Rectal smooth muscle tissue (tissue), 1 donor: ENCODE data around the gene FARP2.

Experiments used
- H3K27ac ChIP-seq: one replicate; pipeline ENCODE4 v1.7.0; 2013; ENCODE audit warnings: low read depth, low read length, inconsistent platforms
- H3K27me3 ChIP-seq: one replicate; pipeline ENCODE4 v1.7.0; 2013; ENCODE audit warnings: low read length; ENCODE audit not compliant: control insufficient read depth, insufficient read depth
- H3K36me3 ChIP-seq: one replicate; pipeline ENCODE4 v1.7.0; 2013; ENCODE audit warnings: low read length; ENCODE audit not compliant: control insufficient read depth, insufficient read depth
- H3K4me1 ChIP-seq: one replicate; pipeline ENCODE4 v1.7.0; 2013; ENCODE audit warnings: low read length; ENCODE audit not compliant: control insufficient read depth, insufficient read depth
- H3K4me3 ChIP-seq: one replicate; pipeline ENCODE4 v1.7.0; 2013; ENCODE audit warnings: low read length
- H3K9ac ChIP-seq: one replicate; pipeline ENCODE4 v1.7.0; 2013; ENCODE audit warnings: low read length

Gene FARP2

DNA sequence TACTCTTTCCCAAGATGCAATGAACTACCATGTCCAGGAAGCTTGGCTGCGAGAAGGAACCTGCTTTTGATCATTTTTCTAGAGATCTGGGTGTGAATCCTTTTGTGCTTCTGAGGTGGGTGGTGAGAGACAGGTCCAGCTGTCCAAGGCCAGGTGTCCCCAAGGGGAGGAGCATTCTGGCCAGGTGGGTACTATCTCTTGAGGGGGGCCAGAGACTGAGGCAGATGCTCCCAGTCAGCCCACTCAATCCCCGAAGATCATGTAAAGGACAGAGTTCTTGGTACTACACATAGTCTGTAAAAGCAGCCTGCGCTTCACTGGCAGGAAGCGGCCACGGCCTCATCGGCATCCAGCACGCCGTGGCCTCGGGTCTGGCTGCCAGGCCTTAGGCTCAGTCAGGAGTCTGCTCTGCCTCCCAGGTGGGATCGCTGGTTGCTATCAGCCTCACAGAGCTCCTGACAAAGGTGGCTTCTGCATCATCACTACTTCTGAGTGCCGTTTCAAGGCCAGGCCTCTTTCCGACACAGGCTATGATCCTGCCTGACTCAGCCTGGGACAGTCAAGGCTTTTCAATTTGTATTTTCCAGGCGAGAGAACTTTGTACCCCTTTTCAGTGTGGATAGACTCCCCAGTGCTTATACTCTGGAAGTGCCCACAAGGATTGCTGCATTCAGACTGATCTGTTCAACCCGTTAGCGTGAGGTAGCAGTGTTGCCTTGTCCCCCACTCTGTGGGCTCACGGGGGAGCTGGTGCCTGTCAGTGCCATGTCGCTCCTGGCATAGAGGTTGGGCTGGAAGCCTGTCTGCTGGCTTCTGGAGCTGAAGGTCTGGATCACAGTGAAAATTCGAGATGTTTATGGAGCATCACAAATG is 123.2 kb downstream of the FARP2 start:
- Histone ChIP-seq H3K36me3 (peaks cover 10% of the 10 kb centered on the region), H3K4me3 (no peak overlapping the region), H3K4me1 (no peaks in the 10 kb centered on the region), H3K27me3 (no peaks in the 10 kb centered on the region), H3K27ac (no peak overlapping the region), H3K9ac (no peak overlapping the region)

DNA sequence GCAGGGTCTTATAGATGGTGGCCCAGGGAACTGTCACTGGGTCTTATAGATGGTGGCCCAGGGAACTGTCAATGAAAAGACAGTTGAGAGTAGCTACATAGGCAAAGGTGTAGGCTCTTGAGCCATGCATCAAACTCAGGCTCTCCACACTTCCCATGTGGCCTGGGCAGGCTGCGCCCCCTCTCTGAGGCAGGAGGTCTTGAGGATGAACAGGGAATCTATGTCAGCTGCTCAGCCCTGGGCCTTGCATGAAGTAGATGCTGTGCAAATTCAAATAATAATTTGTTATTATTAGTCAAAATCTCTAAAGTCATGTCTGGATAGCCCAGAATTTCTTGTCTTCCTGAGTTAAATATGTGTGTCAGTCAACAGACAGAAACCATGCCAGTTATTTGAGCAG is 125.6 kb downstream of the FARP2 start:
- Histone ChIP-seq H3K9ac (no peak overlapping the region), H3K27me3 (no peaks in the 10 kb centered on the region), H3K36me3 (peaks cover 10% of the 10 kb centered on the region), H3K4me3 (no peak overlapping the region), H3K27ac (no peak overlapping the region), H3K4me1 (no peaks in the 10 kb centered on the region)

DNA sequence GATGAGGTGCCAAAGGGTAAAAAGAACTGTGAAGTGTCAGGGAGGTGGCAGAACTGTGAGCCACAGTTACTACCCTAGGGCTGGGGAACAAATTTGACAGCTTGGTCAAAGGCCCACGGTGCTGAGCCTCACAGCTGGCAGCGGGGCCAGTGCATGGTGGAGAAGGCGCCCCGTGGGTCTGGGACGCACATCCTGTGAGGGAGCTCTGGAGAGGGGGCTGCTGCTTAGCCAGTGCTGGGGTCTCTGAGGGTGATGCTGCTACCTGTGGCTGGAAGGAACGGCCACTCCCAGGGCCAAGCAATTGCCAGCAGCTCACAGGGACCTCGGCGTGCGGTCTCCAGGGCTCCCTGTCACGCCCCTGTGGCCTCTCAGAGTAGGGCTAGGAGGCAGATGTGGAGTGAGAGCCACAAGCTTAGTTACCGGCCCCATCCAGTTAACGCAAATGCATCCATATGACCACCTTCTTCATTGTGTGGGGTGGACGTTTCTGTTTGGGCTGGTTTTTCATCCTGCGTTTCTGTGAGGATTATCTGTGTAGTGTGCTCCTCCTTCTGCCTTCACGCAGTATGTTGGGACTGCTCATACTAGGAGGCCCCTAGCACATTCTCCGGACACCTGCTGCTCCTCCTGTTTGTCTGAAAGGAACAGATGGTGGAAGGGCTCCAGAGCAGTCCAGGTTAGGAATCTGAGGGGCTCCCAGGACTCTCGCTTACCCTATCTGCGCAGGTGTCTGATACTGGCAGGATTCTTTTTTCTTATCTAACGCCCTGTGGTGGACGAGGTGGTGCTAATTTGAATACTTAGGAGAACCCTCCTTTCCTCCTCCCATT is 126.3 kb downstream of the FARP2 start:
- H3K4me1 ChIP-seq = no peaks in the 10 kb centered on the region
- H3K9ac ChIP-seq = no peak overlapping the region
- H3K27me3 ChIP-seq = no peaks in the 10 kb centered on the region
- no peak overlapping the region for H3K27ac ChIP-seq
- peaks cover 10% of the 10 kb centered on the region for H3K36me3 ChIP-seq
- no peak overlapping the region for H3K4me3 ChIP-seq

DNA sequence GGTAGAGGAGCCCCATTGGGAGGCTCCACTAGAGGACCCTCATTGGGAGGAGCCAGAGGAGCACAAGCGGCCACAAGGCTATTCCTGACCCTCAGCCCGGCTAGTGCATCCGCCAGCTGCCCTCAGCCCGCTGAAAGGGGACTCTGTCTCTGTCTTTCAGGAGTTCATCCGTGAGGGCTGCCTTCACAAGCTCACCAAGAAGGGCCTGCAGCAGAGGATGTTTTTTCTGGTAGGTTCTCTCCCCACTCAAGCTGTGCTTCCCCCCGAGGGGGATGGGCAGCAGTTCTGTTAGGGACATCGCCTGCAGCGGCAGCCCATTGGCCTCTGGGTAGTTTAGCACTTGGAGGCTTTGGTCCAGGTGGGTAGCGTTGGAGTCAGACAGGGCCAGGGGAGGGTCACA is 127.2 kb downstream of the FARP2 start:
- no peaks in the 10 kb centered on the region for H3K4me1 ChIP-seq
- no peak overlapping the region for H3K27ac ChIP-seq
- H3K4me3 ChIP-seq = no peak overlapping the region
- H3K36me3 ChIP-seq = peaks cover 10% of the 10 kb centered on the region
- H3K27me3 ChIP-seq = no peaks in the 10 kb centered on the region
- no peak overlapping the region for H3K9ac ChIP-seq

DNA sequence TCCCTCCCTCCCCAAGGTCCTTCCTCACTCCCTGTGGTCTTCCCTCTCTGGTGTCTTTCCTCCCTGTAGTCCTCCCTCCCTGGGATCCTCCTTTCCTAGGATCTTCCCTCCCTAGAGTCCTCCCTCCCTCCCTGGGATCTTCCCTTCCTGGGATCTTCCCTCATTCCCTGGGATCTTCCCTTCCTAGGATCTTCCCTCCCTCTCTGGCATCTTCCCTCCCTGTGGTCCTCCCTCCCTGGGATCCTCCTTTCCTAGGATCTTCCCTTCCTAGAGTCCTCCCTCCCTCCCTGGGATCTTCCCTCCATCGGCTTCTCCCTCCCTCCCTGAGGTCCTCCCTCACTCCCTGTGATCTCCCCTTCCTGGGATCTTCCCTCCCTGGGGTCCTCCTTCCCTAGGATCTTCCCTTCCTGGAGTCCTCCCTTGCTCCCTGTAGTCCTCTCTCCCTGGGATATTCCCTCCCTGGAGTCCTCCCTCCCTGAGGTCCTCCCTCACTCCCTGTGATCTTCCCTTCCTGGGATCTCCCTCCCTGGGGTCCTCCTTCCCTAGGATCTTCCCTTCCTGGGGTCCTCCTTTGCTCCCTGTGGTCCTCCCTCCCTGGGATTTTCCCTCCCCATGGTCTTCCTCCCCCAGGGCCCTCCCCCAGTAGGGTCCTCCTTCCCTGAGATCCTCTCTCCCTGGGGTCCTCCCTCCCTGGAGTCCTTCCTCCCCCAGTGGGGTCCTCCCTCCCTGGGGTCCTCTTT is 129.3 kb downstream of the FARP2 start:
- no peak overlapping the region for H3K27ac ChIP-seq
- no peaks in the 10 kb centered on the region for H3K27me3 ChIP-seq
- H3K4me1 ChIP-seq = no peaks in the 10 kb centered on the region
- no peak overlapping the region for H3K4me3 ChIP-seq
- H3K9ac ChIP-seq = no peak overlapping the region
- peaks cover 3% of the 10 kb centered on the region for H3K36me3 ChIP-seq

DNA sequence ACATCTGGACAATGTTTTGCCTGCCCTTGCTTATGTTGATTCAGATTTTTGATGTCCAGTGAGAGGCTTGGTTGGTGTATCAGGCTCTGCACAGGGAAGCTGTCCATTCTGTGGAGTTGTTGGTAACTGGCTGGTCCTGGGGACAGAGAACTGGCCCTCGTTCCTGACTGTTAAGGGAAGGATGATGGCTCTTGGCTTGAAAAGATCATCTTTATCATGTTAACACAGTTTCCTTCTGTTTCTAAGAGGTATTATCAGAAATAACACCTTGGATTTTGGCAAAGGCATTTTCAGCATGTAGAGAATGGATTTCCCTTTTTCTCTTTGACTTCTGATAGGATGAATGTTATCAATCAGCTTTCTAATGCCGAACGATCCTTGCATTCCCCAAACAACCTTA is 133.0 kb downstream of the FARP2 start:
- Histone ChIP-seq H3K4me1 (no peaks in the 10 kb centered on the region), H3K27me3 (no peaks in the 10 kb centered on the region), H3K27ac (no peak overlapping the region), H3K36me3 (peaks cover 16% of the 10 kb centered on the region), H3K4me3 (no peak overlapping the region), H3K9ac (no peak overlapping the region)

DNA sequence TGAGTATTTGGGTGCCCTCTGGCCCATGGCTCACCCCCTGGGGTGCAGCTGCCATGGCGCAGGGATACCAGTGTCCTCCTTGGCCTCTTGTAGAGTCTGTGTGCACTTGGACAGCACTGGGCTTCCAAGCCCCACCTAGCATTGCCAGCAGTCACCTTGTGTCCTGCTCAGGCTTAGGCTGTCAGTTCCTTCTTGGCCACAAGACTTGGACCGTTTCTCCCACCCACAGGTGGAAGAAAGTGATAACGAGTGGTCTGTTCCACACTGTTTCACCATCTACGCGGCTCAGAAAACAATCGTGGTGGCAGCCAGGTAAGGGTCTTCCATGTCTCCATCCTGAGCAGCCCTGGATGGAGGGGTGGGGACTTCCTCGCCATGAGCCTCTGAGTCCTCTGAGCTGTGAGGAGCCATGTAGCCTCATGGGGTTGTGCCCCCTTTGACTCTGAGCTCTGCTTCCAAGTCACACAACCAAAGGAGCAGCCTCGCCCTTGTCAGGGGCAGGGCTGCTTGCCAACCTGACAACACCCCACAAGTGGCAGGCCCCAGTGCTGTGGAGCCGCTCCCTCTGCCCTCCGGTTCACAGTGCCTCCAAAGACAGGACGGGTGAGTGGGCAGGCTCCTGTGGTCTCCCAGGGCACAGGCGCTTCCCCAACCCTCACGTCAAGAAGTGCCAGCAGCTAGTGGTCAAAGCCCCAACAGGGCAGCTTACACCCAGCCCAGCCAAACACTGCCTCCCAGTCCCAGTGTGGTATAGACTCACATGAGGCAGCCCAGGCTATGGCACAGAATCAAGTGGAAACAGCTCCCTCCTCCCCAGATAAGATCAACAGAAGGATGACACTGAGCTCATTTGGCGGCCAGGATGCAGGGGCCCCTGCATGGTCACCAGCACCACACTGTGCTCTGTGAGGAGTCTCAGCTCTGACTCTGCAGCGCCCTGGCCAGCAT is 133.9 kb downstream of the FARP2 start:
- H3K27me3 ChIP-seq = no peaks in the 10 kb centered on the region
- no peaks in the 10 kb centered on the region for H3K4me1 ChIP-seq
- H3K36me3 ChIP-seq = peaks cover 18% of the 10 kb centered on the region
- no peak overlapping the region for H3K9ac ChIP-seq
- no peak overlapping the region for H3K27ac ChIP-seq
- H3K4me3 ChIP-seq = no peak overlapping the region

DNA sequence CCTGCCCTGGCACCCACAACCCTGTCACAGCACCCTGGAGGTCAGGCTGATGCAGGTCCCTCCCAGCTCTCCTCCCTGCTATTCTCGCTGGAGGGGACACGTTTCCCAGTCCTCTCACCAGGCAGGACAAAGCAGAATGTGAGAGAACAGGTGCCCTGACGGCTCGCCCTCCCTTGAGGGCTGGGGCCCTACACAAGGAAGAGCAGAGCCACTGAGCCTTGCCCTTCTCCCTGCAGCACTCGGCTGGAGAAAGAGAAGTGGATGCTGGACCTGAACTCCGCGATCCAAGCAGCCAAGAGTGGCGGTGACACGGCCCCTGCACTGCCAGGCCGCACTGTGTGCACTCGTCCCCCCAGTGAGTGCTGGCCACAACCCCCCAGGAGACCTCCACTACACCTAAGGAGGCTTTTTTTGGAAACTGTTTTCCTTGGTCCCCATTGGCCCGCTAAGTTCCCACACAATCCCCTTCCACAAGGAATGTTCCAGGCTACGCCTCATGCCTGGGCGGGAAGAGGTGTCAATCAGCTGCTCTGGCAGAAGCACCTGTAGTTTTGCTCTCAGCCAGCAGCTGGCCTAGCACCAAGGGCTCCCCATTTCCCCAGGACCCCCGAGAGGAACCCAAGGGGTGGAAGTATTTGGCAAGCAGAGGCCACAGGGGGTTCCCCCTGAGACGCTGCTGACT is 134.9 kb downstream of the FARP2 start:
- Histone ChIP-seq H3K9ac (no peak overlapping the region), H3K27ac (no peak overlapping the region), H3K4me3 (no peak overlapping the region), H3K36me3 (peaks cover 23% of the 10 kb centered on the region), H3K4me1 (no peaks in the 10 kb centered on the region), H3K27me3 (no peaks in the 10 kb centered on the region)

DNA sequence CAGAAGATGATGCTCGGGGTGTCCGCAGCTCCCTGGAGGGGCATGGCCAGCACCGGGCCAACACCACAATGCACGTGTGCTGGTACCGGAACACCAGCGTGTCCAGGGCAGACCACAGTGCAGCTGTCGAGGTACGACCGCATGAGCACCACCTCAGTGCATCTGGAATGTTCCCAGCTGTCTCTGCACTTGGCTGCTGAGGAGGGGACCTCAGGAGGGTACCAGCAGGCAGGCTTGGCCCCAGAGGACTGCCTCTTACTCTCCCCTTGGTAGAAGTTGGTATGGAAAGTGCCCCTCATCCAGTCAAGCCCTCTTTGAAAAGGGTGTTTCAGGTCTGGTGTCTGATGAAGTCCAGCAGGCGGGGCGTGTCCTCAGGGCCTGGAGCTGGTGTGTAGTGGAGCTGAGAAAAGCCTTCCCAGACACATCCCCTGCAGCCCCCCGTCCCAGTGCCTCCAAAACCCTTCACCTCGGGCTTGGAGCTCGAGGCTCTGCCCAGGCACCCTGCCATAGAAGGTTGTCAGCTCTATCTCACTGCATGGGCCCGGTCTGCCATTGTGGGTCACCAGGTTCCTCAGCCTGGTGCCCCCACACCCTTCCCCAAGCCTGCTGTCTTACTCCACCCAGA is 135.6 kb downstream of the FARP2 start:
- Histone ChIP-seq H3K27me3 (no peaks in the 10 kb centered on the region), H3K27ac (no peak overlapping the region), H3K36me3 (peaks cover 30% of the 10 kb centered on the region), H3K9ac (no peak overlapping the region), H3K4me3 (no peak overlapping the region), H3K4me1 (no peaks in the 10 kb centered on the region)

DNA sequence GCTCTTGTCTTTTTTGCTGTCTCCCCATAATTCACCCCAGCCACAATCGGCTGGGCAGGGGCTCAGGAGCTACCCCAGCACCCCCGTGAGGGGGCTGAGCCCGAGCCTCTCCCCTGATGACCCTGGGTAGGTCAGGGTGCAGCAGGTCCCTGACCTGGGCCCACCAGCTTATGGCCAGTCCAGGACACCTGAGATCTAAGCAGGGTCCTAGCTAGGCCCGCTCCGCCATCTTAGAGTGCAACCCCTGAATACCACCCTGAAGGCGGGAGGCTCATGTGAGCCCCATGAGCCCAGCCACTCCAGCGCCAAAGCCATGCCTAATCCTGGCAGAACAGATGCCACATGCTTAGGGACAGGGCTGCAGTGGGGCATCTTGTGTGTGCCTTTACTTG is 136.1 kb downstream of the FARP2 start:
- H3K9ac ChIP-seq = no peak overlapping the region
- H3K36me3 ChIP-seq = peaks cover 31% of the 10 kb centered on the region
- H3K4me1 ChIP-seq = no peaks in the 10 kb centered on the region
- H3K27me3 ChIP-seq = no peaks in the 10 kb centered on the region
- H3K4me3 ChIP-seq = no peak overlapping the region
- H3K27ac ChIP-seq = no peak overlapping the region

DNA sequence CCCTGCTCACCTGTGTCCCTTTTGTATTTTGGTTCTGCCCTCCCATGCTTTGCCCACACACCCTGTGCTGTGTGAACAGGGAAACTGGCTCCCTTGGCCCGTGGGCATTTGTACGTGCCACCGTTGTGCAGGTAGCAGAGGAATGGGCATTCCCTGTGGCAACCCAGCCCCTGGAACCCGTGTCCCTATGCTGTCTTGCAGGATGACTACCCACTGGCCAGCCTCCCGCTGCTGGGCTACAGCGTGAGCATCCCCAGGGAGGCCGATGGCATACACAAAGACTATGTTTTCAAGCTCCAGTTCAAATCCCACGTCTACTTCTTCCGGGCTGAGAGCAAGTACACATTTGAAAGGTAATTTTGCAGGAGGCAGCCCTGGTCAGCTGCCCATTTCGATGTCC is 137.0 kb downstream of the FARP2 start:
- no peak overlapping the region for H3K27ac ChIP-seq
- H3K36me3 ChIP-seq = peaks cover 31% of the 10 kb centered on the region
- H3K9ac ChIP-seq = no peak overlapping the region
- H3K4me3 ChIP-seq = no peak overlapping the region
- no peaks in the 10 kb centered on the region for H3K27me3 ChIP-seq
- H3K4me1 ChIP-seq = no peaks in the 10 kb centered on the region
